Stimulated activated CD8-positive, alpha-beta memory T cell treated with anti-CD3 and anti-CD28 coated beads, Interleukin-15, amount 100 ng/mL, for 1 hour (primary cell): ENCODE measurements around the gene TEAD4.

Experiments
- DNase-seq: peaks from one replicate; pipeline ENCODE4 v3.0.0-alpha.2; 2020; ENCODE audit warnings: low read depth

TEAD4 gene

GRCh38 chr12:2960996-2961616 lies 1.9 kb downstream of the TEAD4 start:
- no peak for DNase-seq

- no peak for DNase-seq
These were observed 2.5 kb downstream of the TEAD4 start for GRCh38 chr12:2961705-2962104.

GRCh38 chr12:2963154-2963759 lies 4.1 kb downstream of the TEAD4 start:
- DNase-seq: no peak

DNA sequence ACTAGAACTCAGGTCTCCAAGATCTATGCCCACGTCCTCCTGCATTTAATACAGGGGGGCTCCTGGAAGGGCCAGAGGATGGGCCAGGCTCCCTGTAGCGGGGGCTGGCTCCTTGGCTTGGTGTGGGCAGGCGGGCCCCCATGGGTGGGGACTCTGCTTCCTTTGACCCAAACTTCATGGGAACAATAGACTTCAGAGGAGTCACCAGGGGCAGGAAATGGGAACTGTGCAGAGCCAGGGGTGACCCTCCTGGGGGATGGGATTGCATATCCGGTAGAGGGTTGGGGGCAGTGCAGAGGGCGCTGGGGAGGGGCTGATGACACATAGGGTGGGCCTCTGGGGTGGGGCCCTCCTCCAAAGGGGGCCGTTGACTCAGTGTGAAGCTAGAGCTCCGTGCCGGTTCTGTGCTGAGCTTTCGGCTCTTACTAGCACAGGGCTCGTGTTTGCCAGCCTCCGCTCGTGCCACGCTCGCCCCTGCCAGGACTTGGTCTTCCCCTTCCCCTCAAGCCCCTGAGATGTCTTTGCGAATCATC lies 4.6 kb downstream of the TEAD4 start:
- DNase-seq: no peak

DNA sequence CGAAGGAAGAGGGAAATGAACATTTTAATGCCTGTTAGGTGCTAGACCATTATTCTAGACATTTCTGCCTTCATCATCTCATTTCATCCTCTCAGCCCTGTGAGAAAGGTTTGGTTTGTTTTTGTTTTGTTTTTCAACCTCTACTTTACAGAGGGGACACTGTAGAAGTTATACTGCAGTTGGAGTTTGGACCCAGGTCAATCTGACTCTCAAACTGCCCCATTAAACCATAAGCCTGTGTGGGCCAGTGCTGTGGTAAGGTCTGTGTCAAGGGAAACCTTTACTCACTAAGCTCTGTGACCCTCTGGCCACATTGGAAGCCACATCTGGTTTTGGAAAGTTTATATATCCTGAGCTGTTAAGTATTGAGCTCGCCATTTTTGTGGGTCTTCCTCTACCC lies 8.5 kb downstream of the TEAD4 start:
- no peak for DNase-seq

GRCh38 chr12:2970744-2971143 lies 11.5 kb downstream of the TEAD4 start:
- no peak for DNase-seq

GRCh38 chr12:2973566-2973965 lies 14.4 kb downstream of the TEAD4 start:
- DNase-seq: no peak

DNA sequence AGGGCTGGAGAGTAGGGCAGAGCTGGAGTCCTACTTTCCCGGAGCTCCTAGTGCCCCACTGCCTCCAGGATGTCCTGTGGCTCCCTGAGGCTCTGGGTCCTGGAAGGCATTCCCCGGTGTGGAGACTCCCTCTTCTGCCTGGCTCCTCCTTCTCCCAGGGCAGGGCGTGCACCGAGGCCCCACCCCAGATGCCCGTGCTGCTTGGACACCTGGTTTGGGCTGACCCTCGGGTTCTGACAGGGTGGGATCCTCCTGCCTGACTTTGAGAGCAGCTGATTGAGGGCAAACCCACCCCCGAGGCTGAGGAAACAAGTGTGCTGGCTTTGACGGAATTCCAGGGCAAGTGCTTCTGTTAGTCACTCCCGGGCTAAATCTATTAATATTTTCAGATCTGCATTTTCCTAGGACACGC lies 15.4 kb downstream of the TEAD4 start:
- DNase-seq: no peak

GRCh38 chr12:2976581-2976996 lies 17.4 kb downstream of the TEAD4 start:
- DNase-seq: no peak

DNA sequence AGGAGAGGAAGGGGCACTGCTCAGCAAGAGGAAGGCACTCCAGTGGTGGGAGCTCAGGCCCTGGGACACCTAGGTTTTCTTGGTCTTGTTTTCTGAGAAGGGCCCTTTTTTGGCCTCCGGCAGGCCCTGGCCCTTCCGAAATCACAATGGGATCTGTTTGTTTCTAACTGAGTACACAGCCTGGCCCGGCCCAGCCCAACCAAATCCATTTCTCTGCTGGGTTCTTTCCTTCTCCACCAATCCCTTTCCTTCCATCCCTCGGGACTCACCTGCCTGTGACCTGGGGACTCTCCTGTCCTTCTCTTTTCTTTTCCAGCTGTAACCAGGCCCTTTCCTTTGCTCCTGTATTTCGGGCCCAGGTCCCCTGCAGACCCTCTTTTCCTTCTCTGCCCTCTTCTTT lies 18.6 kb downstream of the TEAD4 start:
- no peak for DNase-seq

DNA sequence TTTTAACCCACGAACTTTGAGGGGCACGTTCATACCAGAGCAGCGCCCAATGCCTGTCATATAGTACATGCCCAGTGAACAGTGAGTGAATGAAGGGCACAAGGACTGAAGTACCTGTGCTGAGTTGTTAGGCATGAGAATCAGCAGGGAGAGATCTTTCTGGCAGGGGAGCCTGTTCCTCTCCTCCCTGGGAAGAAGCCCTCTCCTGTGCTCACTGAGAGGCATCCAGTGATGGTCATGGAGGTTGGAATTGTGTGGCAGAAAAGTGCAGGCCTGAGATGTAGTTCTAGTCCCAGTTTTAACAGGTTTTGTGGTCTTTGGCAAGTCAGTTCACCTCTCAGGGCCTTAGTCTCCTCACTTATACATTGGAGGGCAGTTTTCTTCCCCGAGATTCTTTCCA lies 20.6 kb downstream of the TEAD4 start:
- DNase-seq: no peak

GRCh38 chr12:2980630-2981029 lies 21.4 kb downstream of the TEAD4 start:
- no peak for DNase-seq

GRCh38 chr12:2982361-2982760 lies 23.2 kb downstream of the TEAD4 start:
- no peak for DNase-seq

- no peak for DNase-seq
These were observed 25.1 kb downstream of the TEAD4 start for GRCh38 chr12:2984249-2984648.

- no peak for DNase-seq
These were observed 25.5 kb downstream of the TEAD4 start for GRCh38 chr12:2984698-2985097.

DNA sequence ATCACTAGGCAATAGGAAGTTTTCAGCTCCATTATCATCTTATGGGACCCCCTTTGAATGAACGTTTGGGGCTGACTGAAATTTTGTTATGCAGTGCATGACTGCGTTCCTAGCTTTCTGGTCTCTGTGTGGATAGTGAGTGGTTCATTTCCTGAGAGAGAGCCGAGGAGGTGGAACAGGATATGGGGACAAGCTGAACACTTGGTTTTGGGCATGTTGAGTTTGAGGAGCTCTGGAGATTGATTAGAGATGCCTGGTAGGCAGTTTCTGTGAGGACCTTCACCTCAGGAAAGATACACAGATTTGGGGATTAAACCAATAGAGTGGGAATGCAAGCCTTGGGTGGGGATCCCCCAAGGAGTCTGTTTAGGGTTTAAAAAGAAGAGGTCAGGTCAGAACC lies 27.7 kb downstream of the TEAD4 start:
- no peak for DNase-seq

DNA sequence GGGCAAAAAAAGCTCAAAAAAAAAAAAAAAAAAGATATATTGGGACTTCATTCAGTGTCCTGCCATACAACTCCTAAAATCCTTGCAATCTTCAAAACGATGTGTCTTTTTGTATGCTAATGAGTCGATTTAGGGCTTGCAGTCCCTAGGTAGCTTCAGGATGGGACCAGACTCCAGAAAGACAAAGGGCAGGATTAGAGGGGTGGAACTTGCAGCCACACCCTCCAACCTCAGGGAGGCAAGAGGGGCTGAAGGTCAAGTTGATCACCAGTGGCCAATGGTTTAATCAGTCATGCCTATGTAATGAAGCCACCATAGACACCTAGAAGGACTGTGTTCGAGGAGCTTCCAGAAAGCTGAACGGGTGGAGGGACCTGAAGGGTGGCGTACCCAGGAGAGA lies 29.3 kb downstream of the TEAD4 start:
- DNase-seq: no peak

DNA sequence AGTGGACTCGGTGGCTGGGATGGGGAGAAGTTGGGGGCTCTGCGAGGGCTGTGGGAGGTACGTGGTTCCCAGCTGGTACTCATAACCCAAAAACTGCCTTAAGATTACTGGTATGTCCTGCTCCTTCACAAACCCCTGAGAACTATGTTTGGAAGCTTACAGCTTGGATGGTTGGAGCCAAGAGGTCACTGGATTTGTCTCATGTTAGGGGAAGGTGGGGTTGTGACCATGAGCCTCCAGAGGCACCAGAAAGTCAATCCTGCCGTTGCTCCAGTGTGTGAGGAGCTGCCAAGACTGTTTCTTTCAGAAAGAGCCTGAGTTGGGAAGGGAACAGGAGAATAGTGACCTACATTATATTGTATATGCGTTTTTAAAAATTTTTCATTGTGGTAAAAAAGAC lies 33.5 kb downstream of the TEAD4 start:
- no peak for DNase-seq

GRCh38 chr12:2997989-2998670 lies 38.9 kb downstream of the TEAD4 start:
- DNase-seq: no peak

DNA sequence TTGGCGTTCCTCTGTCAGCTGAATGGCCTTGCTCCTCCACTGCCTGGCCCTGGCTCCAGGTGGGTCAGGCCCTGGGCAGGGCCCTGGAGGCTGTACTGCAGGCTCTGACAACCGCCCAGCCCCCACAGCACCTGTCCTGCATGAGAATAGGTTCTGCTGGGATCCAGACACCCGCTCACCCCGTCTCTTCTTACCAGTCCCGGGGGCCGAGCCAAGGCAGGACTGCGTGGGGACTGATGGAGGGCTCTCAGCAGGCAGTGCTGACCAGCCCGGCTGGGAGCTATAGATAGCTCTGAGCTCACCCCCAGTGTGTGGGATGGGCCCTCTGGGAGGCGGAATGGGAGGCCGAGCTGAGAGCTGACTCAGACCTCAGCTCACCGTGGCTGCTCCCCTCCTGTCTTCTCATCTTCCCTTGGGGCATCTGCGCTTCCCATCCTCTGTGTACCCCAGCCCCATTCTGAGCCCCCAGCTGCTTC lies 39.6 kb downstream of the TEAD4 start:
- no peak for DNase-seq

DNA sequence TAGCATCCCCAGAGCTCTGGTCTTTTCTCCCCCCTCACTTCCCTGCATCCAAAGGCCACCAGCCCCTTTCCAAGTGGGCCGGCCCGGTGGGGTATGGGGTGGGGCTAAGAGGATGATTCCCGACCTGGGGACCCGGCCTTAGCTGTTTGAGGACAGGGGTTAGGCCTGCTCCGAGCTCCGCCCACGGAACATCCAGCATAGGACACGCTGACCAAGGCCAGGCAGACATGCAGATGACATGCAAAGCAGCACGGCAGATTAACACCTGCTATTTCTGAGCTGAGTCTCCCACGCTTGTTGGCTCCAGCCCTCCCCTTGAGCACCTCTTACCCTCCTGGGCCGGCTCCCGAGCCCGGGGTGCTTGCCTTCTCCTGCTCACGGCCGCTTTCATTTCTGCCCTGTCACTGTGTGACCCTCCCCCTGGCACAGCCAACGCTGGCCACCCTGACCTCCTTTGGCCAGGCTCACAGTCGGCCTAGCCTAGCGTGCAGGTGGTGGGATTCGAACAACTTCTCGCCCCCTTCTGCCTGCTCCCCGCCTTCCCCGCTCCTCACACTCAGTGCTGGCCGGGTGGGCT lies 40.2 kb downstream of the TEAD4 start:
- DNase-seq: no peak

DNA sequence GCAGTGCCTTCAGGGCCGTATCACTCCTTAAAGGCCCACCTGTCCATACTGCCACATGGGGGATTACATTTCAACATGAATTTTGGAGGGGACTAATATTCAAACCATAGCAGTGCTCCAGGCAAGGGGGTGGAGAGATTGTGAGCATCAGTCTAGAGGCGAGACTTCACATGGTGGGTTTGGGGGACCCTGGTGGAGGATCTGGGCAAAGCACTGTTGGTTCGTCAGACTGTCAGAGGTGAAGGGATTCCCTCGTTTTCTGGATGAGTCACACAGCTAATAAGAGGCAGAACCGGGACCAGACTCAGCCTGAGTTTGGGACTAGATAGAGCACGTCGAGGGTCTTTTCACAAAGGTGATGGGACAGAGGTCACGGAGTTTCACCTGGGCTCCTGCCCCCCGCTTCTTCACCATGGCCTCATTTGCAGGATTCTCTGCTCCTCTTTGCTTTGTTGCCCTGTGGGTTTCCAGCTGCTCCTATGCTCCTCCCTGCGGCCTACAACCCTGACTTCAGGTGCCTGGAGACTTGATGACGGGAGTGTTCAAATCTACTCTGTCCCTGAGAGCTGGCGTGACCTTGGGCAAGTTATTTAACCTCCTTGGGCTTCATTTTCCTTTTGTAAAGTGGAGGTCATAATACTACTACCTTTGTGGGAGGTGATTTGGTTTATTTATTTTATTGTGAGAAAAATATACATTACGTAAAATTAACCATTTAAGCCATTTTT lies 41.5 kb downstream of the TEAD4 start:
- DNase-seq: no peak
